T-helper 17 cell (primary cell): ENCODE data around the gene ADRB1. TPM values are rescaled to one million over a fixed set of nuclear protein-coding genes. Genes with fewer than 3 reads are reported as not detected.

Experiments
- ATAC-seq: fragments of 150-1000 bp; cut with Tn5 transposase; 2 replicates; pipeline ENCODE4 v1.10.0; 2021; ENCODE audit warnings: mild to moderate bottlenecking, moderate library complexity
- DNase-seq, 3 donors: peaks; one replicate each; pipeline versions ENCODE4 v3.0.0 to v3.0.0-alpha.2; 2020 to 2021
- H3K9me3 ChIP-seq: one replicate; pipeline ENCODE4 v1.7.0; 2013; ENCODE audit warnings: low read length, mild to moderate bottlenecking; ENCODE audit not compliant: control insufficient read depth, poor library complexity, severe bottlenecking
- H3K27ac Mint-ChIP-seq: one replicate; pipeline ENCODE4 v1.8.0; 2022; ENCODE audit warnings: mild to moderate bottlenecking, moderate library complexity, mixed read lengths
- H3K27me3 Mint-ChIP-seq: one replicate; pipeline ENCODE4 v1.8.0; 2022; ENCODE audit warnings: mixed read lengths
- H3K36me3 Mint-ChIP-seq: one replicate; pipeline ENCODE4 v1.8.0; 2022; ENCODE audit warnings: low read depth, mixed read lengths
- H3K4me1 Mint-ChIP-seq: one replicate; pipeline ENCODE4 v1.8.0; 2022; ENCODE audit warnings: mild to moderate bottlenecking, mixed read lengths
- H3K4me3 Mint-ChIP-seq: one replicate; pipeline ENCODE4 v1.8.0; 2022; ENCODE audit warnings: mild to moderate bottlenecking, moderate library complexity, mixed read lengths
- total RNA-seq, 4 donors: library from RNA in 2 of 4; stranded (reverse) in 2 of 4; gene quantifications; one replicate each; pipeline ENCODE4 v1.2.3 and lab custom pipeline; 2022 to 2026

Gene ADRB1
- total RNA-seq, 2 donors from 2014 or later = 0.10 to 0.16 TPM

GRCh38 chr10:114031073-114031972 lies 12.3 kb upstream of the ADRB1 start:
- Mint-ChIP-seq H3K27ac (no peak overlapping the region), H3K27me3 (peaks cover 43% of the 10 kb centered on the region), H3K4me3 (no peak overlapping the region), H3K36me3 (no peaks in the 10 kb centered on the region), H3K4me1 (peaks cover 7% of the 10 kb centered on the region)
- no peak for ATAC-seq
- H3K9me3 ChIP-seq = no peaks in the 10 kb centered on the region
- no peak for DNase-seq

GRCh38 chr10:114033566-114033965 lies 10.1 kb upstream of the ADRB1 start:
- DNase-seq = no peak
- Mint-ChIP-seq H3K4me1 (peaks cover 5% of the 10 kb centered on the region), H3K4me3 (no peak overlapping the region), H3K27me3 (peaks cover 35% of the 10 kb centered on the region), H3K36me3 (no peaks in the 10 kb centered on the region), H3K27ac (no peak overlapping the region)
- no peak for ATAC-seq
- H3K9me3 ChIP-seq = no peaks in the 10 kb centered on the region

GRCh38 chr10:114034923-114035645 lies 8.6 kb upstream of the ADRB1 start:
- H3K27me3 Mint-ChIP-seq = peaks cover 37% of the 10 kb centered on the region
- DNase-seq = no peak

GRCh38 chr10:114035791-114036190 lies 7.9 kb upstream of the ADRB1 start:
- Mint-ChIP-seq H3K27me3 (peaks cover 42% of the 10 kb centered on the region), H3K36me3 (peaks cover 4% of the 10 kb centered on the region), H3K4me3 (no peak overlapping the region), H3K4me1 (no peaks in the 10 kb centered on the region), H3K27ac (no peak overlapping the region)
- H3K9me3 ChIP-seq = no peaks in the 10 kb centered on the region
- DNase-seq (no peak), ATAC-seq (no peak)

More at GRCh38 chr10:114034923-114035645, 8.6 kb upstream of the ADRB1 start:
- Mint-ChIP-seq H3K36me3 (peaks cover under 1% of the 10 kb centered on the region), H3K4me1 (no peaks in the 10 kb centered on the region), H3K27ac (no peak overlapping the region), H3K4me3 (no peak overlapping the region)
- H3K9me3 ChIP-seq = no peaks in the 10 kb centered on the region
- no peak for ATAC-seq

GRCh38 chr10:114038819-114039218 lies 4.8 kb upstream of the ADRB1 start:
- ATAC-seq (no peak), DNase-seq (no peak)
- H3K27ac Mint-ChIP-seq = no peak overlapping the region
- peaks cover 5% of the 10 kb centered on the region for H3K4me1 Mint-ChIP-seq
- peaks cover 7% of the 10 kb centered on the region for H3K36me3 Mint-ChIP-seq
- peaks cover 48% of the 10 kb centered on the region for H3K27me3 Mint-ChIP-seq
- no peaks in the 10 kb centered on the region for H3K9me3 ChIP-seq
- no peak overlapping the region for H3K4me3 Mint-ChIP-seq

- no peak for ATAC-seq
- no peak overlapping the region for H3K4me3 Mint-ChIP-seq
- H3K36me3 Mint-ChIP-seq = peaks cover 7% of the 10 kb centered on the region
- no peak overlapping the region for H3K27ac Mint-ChIP-seq
- no peaks in the 10 kb centered on the region for H3K9me3 ChIP-seq
- peaks cover 8% of the 10 kb centered on the region for H3K4me1 Mint-ChIP-seq
- no peak for DNase-seq
- H3K27me3 Mint-ChIP-seq = peaks cover 62% of the 10 kb centered on the region
Observed at GRCh38 chr10:114041166-114041565, 2.5 kb upstream of the ADRB1 start.

- H3K9me3 ChIP-seq = no peaks in the 10 kb centered on the region
- H3K36me3 Mint-ChIP-seq = peaks cover 7% of the 10 kb centered on the region
- peaks cover 8% of the 10 kb centered on the region for H3K4me1 Mint-ChIP-seq
- ATAC-seq (peak; percentile 47), DNase-seq (no peak)
- H3K27ac Mint-ChIP-seq = no peak overlapping the region
- peak overlapping the region; percentile 81 for H3K4me3 Mint-ChIP-seq
- peaks cover 75% of the 10 kb centered on the region for H3K27me3 Mint-ChIP-seq
Observed at GRCh38 chr10:114042895-114043531, 653 bp upstream of the ADRB1 start.

- Mint-ChIP-seq H3K4me1 (peaks cover 14% of the 10 kb centered on the region), H3K27me3 (peaks cover 73% of the 10 kb centered on the region), H3K4me3 (peak overlapping the region; percentile 89), H3K27ac (no peak overlapping the region), H3K36me3 (peaks cover 8% of the 10 kb centered on the region)
- H3K9me3 ChIP-seq = no peaks in the 10 kb centered on the region
- no peak for ATAC-seq
- DNase-seq = no peak
Observed at GRCh38 chr10:114044247-114045135, 825 bp downstream of the ADRB1 start.

- ATAC-seq = peak; percentile 39
- H3K4me1 Mint-ChIP-seq = peaks cover 14% of the 10 kb centered on the region
- no peak for DNase-seq
- H3K27me3 Mint-ChIP-seq = peaks cover 68% of the 10 kb centered on the region
- no peak overlapping the region for H3K27ac Mint-ChIP-seq
- peaks cover 6% of the 10 kb centered on the region for H3K36me3 Mint-ChIP-seq
- no peaks in the 10 kb centered on the region for H3K9me3 ChIP-seq
- peak overlapping the region; percentile 70 for H3K4me3 Mint-ChIP-seq
Observed at GRCh38 chr10:114045136-114046086, 1.7 kb downstream of the ADRB1 start.

- peak overlapping the region; percentile 70 for H3K4me3 Mint-ChIP-seq
Observed at GRCh38 chr10:114046087-114046458, 2.4 kb downstream of the ADRB1 start.

GRCh38 chr10:114048472-114048871 lies 4.8 kb downstream of the ADRB1 start:
- Mint-ChIP-seq H3K27me3 (peaks cover 62% of the 10 kb centered on the region), H3K4me3 (no peak overlapping the region), H3K27ac (no peak overlapping the region), H3K36me3 (peaks cover 3% of the 10 kb centered on the region), H3K4me1 (peaks cover 13% of the 10 kb centered on the region)
- no peak for DNase-seq
- no peak for ATAC-seq
- H3K9me3 ChIP-seq = no peaks in the 10 kb centered on the region

More at GRCh38 chr10:114046087-114046458, 2.4 kb downstream of the ADRB1 start:
- DNase-seq = no peak
- H3K9me3 ChIP-seq = no peaks in the 10 kb centered on the region
- Mint-ChIP-seq H3K4me1 (peaks cover 14% of the 10 kb centered on the region), H3K36me3 (peaks cover 6% of the 10 kb centered on the region), H3K27ac (no peak overlapping the region), H3K27me3 (peaks cover 70% of the 10 kb centered on the region)
- no peak for ATAC-seq

GRCh38 chr10:114051714-114052113 lies 8.0 kb downstream of the ADRB1 start:
- DNase-seq = no peak
- H3K9me3 ChIP-seq = no peaks in the 10 kb centered on the region
- peaks cover 9% of the 10 kb centered on the region for H3K4me1 Mint-ChIP-seq
- H3K36me3 Mint-ChIP-seq = peaks cover 3% of the 10 kb centered on the region
- H3K27me3 Mint-ChIP-seq = peaks cover 57% of the 10 kb centered on the region
- ATAC-seq = no peak
- no peak overlapping the region for H3K27ac Mint-ChIP-seq
- no peak overlapping the region for H3K4me3 Mint-ChIP-seq
